ENCODE results near the gene ATXN10. TPM values are rescaled to one million over a fixed set of nuclear protein-coding genes. Genes with fewer than 3 reads are reported as not detected.

ATXN10 gene
- total and polyA plus RNA-seq, 2 donors (not counting 1 experiment from before 2014, with no cell fraction given) = 52.3 to 95.5 TPM

DNA sequence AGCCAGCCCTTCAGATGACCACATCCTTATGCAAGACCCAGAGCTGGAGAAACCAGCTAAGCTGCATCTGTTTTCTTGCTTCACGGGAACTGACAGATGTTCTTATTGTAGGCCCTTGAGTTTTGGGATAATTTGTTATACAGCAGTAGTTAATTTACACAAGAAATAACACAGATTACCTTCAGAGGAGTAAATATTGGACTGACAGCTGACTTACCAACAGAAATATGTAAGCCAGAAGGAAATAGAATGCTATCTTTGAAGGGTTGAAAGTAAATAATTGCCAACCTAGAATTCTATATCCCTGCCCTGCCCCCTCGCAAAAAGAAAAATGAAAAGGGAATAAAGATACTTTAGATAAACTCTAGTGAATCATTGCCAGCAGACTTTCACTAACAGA lies 181.2 kb downstream of the ATXN10 start:
- CTCF ChIA-PET = interaction anchor here (0.5 to 8.0 kb wide), 2 partner anchors 10 to 404 kb away, joined by 4 to 45 read pairs; no protein-coding TSS in a partner anchor
- H3K27ac Mint-ChIP-seq = no peak overlapping the region

DNA sequence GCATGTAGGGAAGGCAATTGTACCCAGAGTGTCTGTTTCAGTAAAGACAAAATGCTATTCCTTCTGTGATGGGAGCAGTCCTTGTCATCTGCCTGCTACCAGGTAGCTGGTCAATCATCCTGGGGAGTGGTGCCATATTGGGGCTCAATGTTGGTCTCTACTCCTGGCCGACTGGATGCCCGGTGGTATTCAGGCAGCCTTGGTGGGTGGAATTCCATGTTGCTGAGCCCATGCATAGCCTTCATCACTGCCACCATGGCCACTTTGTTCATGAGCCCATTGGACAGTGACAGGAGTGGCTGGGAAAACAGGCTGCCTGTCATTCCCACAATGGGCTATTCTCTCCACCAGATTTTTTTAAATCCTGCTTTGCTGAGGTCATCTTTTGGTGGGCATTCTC lies 184.3 kb downstream of the ATXN10 start:
- no peak for TF ChIP-seq EZH2 (IDR thresholded peaks at IDR 0.05; ENCODE audit: borderline replicate concordance, insufficient read depth, low read depth, low read length, poor library complexity, severe bottlenecking)
- TF ChIP-seq, protein P1, sequence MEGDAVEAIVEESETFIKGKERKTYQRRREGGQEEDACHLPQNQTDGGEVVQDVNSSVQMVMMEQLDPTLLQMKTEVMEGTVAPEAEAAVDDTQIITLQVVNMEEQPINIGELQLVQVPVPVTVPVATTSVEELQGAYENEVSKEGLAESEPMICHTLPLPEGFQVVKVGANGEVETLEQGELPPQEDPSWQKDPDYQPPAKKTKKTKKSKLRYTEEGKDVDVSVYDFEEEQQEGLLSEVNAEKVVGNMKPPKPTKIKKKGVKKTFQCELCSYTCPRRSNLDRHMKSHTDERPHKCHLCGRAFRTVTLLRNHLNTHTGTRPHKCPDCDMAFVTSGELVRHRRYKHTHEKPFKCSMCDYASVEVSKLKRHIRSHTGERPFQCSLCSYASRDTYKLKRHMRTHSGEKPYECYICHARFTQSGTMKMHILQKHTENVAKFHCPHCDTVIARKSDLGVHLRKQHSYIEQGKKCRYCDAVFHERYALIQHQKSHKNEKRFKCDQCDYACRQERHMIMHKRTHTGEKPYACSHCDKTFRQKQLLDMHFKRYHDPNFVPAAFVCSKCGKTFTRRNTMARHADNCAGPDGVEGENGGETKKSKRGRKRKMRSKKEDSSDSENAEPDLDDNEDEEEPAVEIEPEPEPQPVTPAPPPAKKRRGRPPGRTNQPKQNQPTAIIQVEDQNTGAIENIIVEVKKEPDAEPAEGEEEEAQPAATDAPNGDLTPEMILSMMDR (IDR thresholded peaks at IDR 0.05) = no peak
- H3K9me3 Mint-ChIP-seq (ENCODE audit: insufficient read depth) = peaks cover 4% of the 10 kb centered on the region
- ChIA-PET CTCF (no interaction called here), POLR2A (no interaction called here)
- ATAC-seq (ENCODE audit: low read depth) (no peak), DNase-seq (no peak)
- H3K27ac ChIP-seq (ENCODE audit: low read length in 2 of 2) = no peak overlapping the region
- H3K4me1 Mint-ChIP-seq = no peaks in the 10 kb centered on the region
- no peaks in the 10 kb centered on the region for H3K4me1 ChIP-seq (ENCODE audit: control insufficient read depth in 2 of 2, insufficient read depth in 2 of 2, low read length in 2 of 2)
- 100% methylated on average over 2 of the region's 2 CpGs for WGBS (ENCODE audit: insufficient coverage)
- H3K36me3 ChIP-seq (replicated peaks in 1 of 2; ENCODE audit: control extremely low read depth in 1 of 2, control insufficient read depth in 1 of 2, extremely low read depth in 1 of 2, insufficient read depth in 2 of 2, low read length in 1 of 2) = peaks cover 0 to 21% of the 10 kb centered on the region in 2 experiments
- H3K27me3 ChIP-seq (replicated peaks in 1 of 4; ENCODE audit: control extremely low read depth in 1 of 4, control insufficient read depth in 3 of 4, insufficient read depth in 4 of 4, low read length in 3 of 4) = no peaks in the 10 kb centered on the region
- H2AFZ ChIP-seq (ENCODE audit: insufficient read depth, low read depth, low read length, poor library complexity, severe bottlenecking) = no peak overlapping the region
- no peak overlapping the region for H3K4me3 ChIP-seq (ENCODE audit: control extremely low read depth in 1 of 5, extremely low read depth in 1 of 5, insufficient read depth in 1 of 5, low read depth in 2 of 5, low read length in 4 of 5)
- H3K9me3 ChIP-seq (ENCODE audit: control extremely low read depth in 1 of 3, control insufficient read depth in 2 of 3, insufficient read depth in 1 of 3, low read length in 2 of 3) = peaks cover 4 to 21% (median 16%) of the 10 kb centered on the region in 3 donors
- H3K79me2 ChIP-seq (ENCODE audit: control insufficient read depth, insufficient read depth, low read length) = no peaks in the 10 kb centered on the region
- H3K27me3 Mint-ChIP-seq = no peaks in the 10 kb centered on the region
- H3K4me2 ChIP-seq (replicated peaks; ENCODE audit: low read depth, low read length, poor library complexity, severe bottlenecking) = no peak overlapping the region
- H4K20me1 ChIP-seq (ENCODE audit: control insufficient read depth, insufficient read depth, low read length, poor library complexity, severe bottlenecking) = no peaks in the 10 kb centered on the region
- H3K9ac ChIP-seq (ENCODE audit: low read length) = no peak overlapping the region
- intact Hi-C loops (cut with micrococcal nuclease) = no loop called here
- H3K4me3 Mint-ChIP-seq = no peak overlapping the region
- H3K27ac Mint-ChIP-seq = no peak overlapping the region

More for the DNA sequence above, 181.2 kb downstream of the ATXN10 start:
- TF ChIP-seq, protein P1 (IDR thresholded peaks at IDR 0.05) = no peak
- TF ChIP-seq EZH2 (IDR thresholded peaks at IDR 0.05; ENCODE audit: borderline replicate concordance, insufficient read depth, low read depth, low read length, poor library complexity, severe bottlenecking) = no peak
- H3K4me3 ChIP-seq (ENCODE audit: control extremely low read depth in 1 of 5, extremely low read depth in 1 of 5, insufficient read depth in 1 of 5, low read depth in 2 of 5, low read length in 4 of 5) = no peak overlapping the region
- WGBS (ENCODE audit: insufficient coverage) = no CpG with 5 or more reads among the region's 2 CpGs
- intact Hi-C loops (cut with micrococcal nuclease) = no loop called here
- no peaks in the 10 kb centered on the region for H4K20me1 ChIP-seq (ENCODE audit: control insufficient read depth, insufficient read depth, low read length, poor library complexity, severe bottlenecking)
- no peak overlapping the region for H3K27ac ChIP-seq (ENCODE audit: low read length in 2 of 2)
- H3K9me3 Mint-ChIP-seq (ENCODE audit: insufficient read depth) = peaks cover 4% of the 10 kb centered on the region
- peaks cover 0 to 35% of the 10 kb centered on the region in 2 experiments for H3K36me3 ChIP-seq (replicated peaks in 1 of 2; ENCODE audit: control extremely low read depth in 1 of 2, control insufficient read depth in 1 of 2, extremely low read depth in 1 of 2, insufficient read depth in 2 of 2, low read length in 1 of 2)
- no peaks in the 10 kb centered on the region for H3K79me2 ChIP-seq (ENCODE audit: control insufficient read depth, insufficient read depth, low read length)
- H3K4me1 Mint-ChIP-seq = no peaks in the 10 kb centered on the region
- no peak overlapping the region for H3K4me2 ChIP-seq (replicated peaks; ENCODE audit: low read depth, low read length, poor library complexity, severe bottlenecking)
- H3K4me3 Mint-ChIP-seq = no peak overlapping the region
- ATAC-seq (ENCODE audit: low read depth) = no peak
- POLR2A ChIA-PET = no interaction called here
- no peak overlapping the region for H3K9ac ChIP-seq (ENCODE audit: low read length)
- H3K27me3 Mint-ChIP-seq = no peaks in the 10 kb centered on the region
- H3K9me3 ChIP-seq (ENCODE audit: control extremely low read depth in 1 of 3, control insufficient read depth in 2 of 3, insufficient read depth in 1 of 3, low read length in 2 of 3) = peaks cover 4 to 21% (median 12%) of the 10 kb centered on the region in 3 donors
- no peak overlapping the region for H2AFZ ChIP-seq (ENCODE audit: insufficient read depth, low read depth, low read length, poor library complexity, severe bottlenecking)
- no peak for DNase-seq
- H3K27me3 ChIP-seq (replicated peaks in 1 of 4; ENCODE audit: control extremely low read depth in 1 of 4, control insufficient read depth in 3 of 4, insufficient read depth in 4 of 4, low read length in 3 of 4) = no peaks in the 10 kb centered on the region
- H3K4me1 ChIP-seq (ENCODE audit: control insufficient read depth in 2 of 2, insufficient read depth in 2 of 2, low read length in 2 of 2) = no peaks in the 10 kb centered on the region
